ENCODE results near the gene OGDH.
A peak's percentile ranks its signal among the peaks of the same experiment; 100 is the strongest.

GRCh38 chr7:44622342-44623151, 16.1 kb downstream of the OGDH start:
- TF ChIP-seq CTCF (IDR thresholded peaks at IDR 0.05; ENCODE audit: low read depth, low read length, missing input control) (no peak), SP1 (IDR thresholded peaks at IDR 0.05) (peak; percentile 19), RAD21 (IDR thresholded peaks at IDR 0.05) (peak in 1 of 2 donors; percentile 6), YY1 (IDR thresholded peaks at IDR 0.05) (peak; percentile 16), REST (IDR thresholded peaks at IDR 0.05) (peak; percentile 20), MAX (IDR thresholded peaks at IDR 0.05) (no peak), ZBTB33 (IDR thresholded peaks at IDR 0.05) (no peak), NR2F2 (IDR thresholded peaks at IDR 0.05) (peak; percentile 60), TAF1 (conservative IDR thresholded peaks at IDR 0.05) (no peak), JUND (IDR thresholded peaks at IDR 0.05) (no peak), RXRA (IDR thresholded peaks at IDR 0.05) (peak; percentile 48 to 61), ATF3 (IDR thresholded peaks at IDR 0.05) (no peak)
